Measurements from ENCODE around the gene SGTB. TPM values are rescaled to one million over a fixed set of nuclear protein-coding genes. Genes with fewer than 3 reads are reported as not detected.

Gene SGTB
- total and polyA plus RNA-seq, 2 donors (not counting 1 experiment from before 2014, with no cell fraction given): 1.8 to 5.5 TPM

GRCh38 chr5:65767565-65767964 lies 45.7 kb upstream of the SGTB start:
- H3K79me2 ChIP-seq (ENCODE audit: control insufficient read depth, insufficient read depth, low read length): no peaks in the 10 kb centered on the region
- no peak overlapping the region for H3K4me3 ChIP-seq (ENCODE audit: control extremely low read depth in 1 of 5, extremely low read depth in 1 of 5, insufficient read depth in 1 of 5, low read depth in 2 of 5, low read length in 4 of 5)
- Mint-ChIP-seq H3K27me3 (no peaks in the 10 kb centered on the region), H3K4me1 (no peaks in the 10 kb centered on the region), H3K9me3 (ENCODE audit: insufficient read depth) (no peaks in the 10 kb centered on the region), H3K4me3 (no peak overlapping the region), H3K27ac (no peak overlapping the region)
- H3K27me3 ChIP-seq (replicated peaks in 1 of 4; ENCODE audit: control extremely low read depth in 1 of 4, control insufficient read depth in 3 of 4, insufficient read depth in 4 of 4, low read length in 3 of 4): no peaks in the 10 kb centered on the region
- DNase-seq (no peak), ATAC-seq (ENCODE audit: low read depth) (no peak)
- H4K20me1 ChIP-seq (ENCODE audit: control insufficient read depth, insufficient read depth, low read length, poor library complexity, severe bottlenecking): no peaks in the 10 kb centered on the region
- whole genome bisulfite sequencing (ENCODE audit: insufficient coverage): 100% methylated on average over 1 of the region's 1 CpG
- H3K9me3 ChIP-seq (ENCODE audit: control extremely low read depth in 1 of 3, control insufficient read depth in 2 of 3, insufficient read depth in 1 of 3, low read length in 2 of 3): peaks cover 0 to 7% (median 0%) of the 10 kb centered on the region in 3 donors
- H3K4me2 ChIP-seq (replicated peaks; ENCODE audit: low read depth, low read length, poor library complexity, severe bottlenecking): no peak overlapping the region
- intact Hi-C loops (cut with micrococcal nuclease): no loop called here
- H3K36me3 ChIP-seq (replicated peaks in 1 of 2; ENCODE audit: control extremely low read depth in 1 of 2, control insufficient read depth in 1 of 2, extremely low read depth in 1 of 2, insufficient read depth in 2 of 2, low read length in 1 of 2): peaks cover 0 to 1% of the 10 kb centered on the region in 2 experiments
- no peak overlapping the region for H3K27ac ChIP-seq (ENCODE audit: low read length in 2 of 2)
- no peaks in the 10 kb centered on the region for H3K4me1 ChIP-seq (ENCODE audit: control insufficient read depth in 2 of 2, insufficient read depth in 2 of 2, low read length in 2 of 2)
- no peak for TF ChIP-seq CTCF (IDR thresholded peaks at IDR 0.05)
- TF ChIP-seq EZH2 (IDR thresholded peaks at IDR 0.05; ENCODE audit: borderline replicate concordance, insufficient read depth, low read depth, low read length, poor library complexity, severe bottlenecking): no peak
- H2AFZ ChIP-seq (ENCODE audit: insufficient read depth, low read depth, low read length, poor library complexity, severe bottlenecking): no peak overlapping the region
- POLR2A ChIA-PET: no interaction called here
- CTCF ChIA-PET: no interaction called here
- H3K9ac ChIP-seq (ENCODE audit: low read length): no peak overlapping the region

- no peaks in the 10 kb centered on the region for H3K79me2 ChIP-seq (ENCODE audit: control insufficient read depth, insufficient read depth, low read length)
- H3K4me1 ChIP-seq (ENCODE audit: control insufficient read depth in 2 of 2, insufficient read depth in 2 of 2, low read length in 2 of 2): no peaks in the 10 kb centered on the region
- peaks cover 0 to 7% (median 0%) of the 10 kb centered on the region in 3 donors for H3K9me3 ChIP-seq (ENCODE audit: control extremely low read depth in 1 of 3, control insufficient read depth in 2 of 3, insufficient read depth in 1 of 3, low read length in 2 of 3)
- intact Hi-C loops (cut with micrococcal nuclease): no loop called here
- DNase-seq: no peak
- H3K4me3 ChIP-seq (ENCODE audit: control extremely low read depth in 1 of 5, extremely low read depth in 1 of 5, insufficient read depth in 1 of 5, low read depth in 2 of 5, low read length in 4 of 5): no peak overlapping the region
- no peak overlapping the region for H2AFZ ChIP-seq (ENCODE audit: insufficient read depth, low read depth, low read length, poor library complexity, severe bottlenecking)
- no peaks in the 10 kb centered on the region for H3K9me3 Mint-ChIP-seq (ENCODE audit: insufficient read depth)
- ChIA-PET POLR2A (no interaction called here), CTCF (no interaction called here)
- ATAC-seq (ENCODE audit: low read depth): no peak
- peaks cover 0 to 1% of the 10 kb centered on the region in 2 experiments for H3K36me3 ChIP-seq (replicated peaks in 1 of 2; ENCODE audit: control extremely low read depth in 1 of 2, control insufficient read depth in 1 of 2, extremely low read depth in 1 of 2, insufficient read depth in 2 of 2, low read length in 1 of 2)
- H3K27me3 Mint-ChIP-seq: no peaks in the 10 kb centered on the region
- no peaks in the 10 kb centered on the region for H3K27me3 ChIP-seq (replicated peaks in 1 of 4; ENCODE audit: control extremely low read depth in 1 of 4, control insufficient read depth in 3 of 4, insufficient read depth in 4 of 4, low read length in 3 of 4)
- TF ChIP-seq CTCF (IDR thresholded peaks at IDR 0.05) (no peak), EZH2 (IDR thresholded peaks at IDR 0.05; ENCODE audit: borderline replicate concordance, insufficient read depth, low read depth, low read length, poor library complexity, severe bottlenecking) (no peak)
- H3K4me1 Mint-ChIP-seq: no peaks in the 10 kb centered on the region
- no peak overlapping the region for H3K4me2 ChIP-seq (replicated peaks; ENCODE audit: low read depth, low read length, poor library complexity, severe bottlenecking)
- WGBS (ENCODE audit: insufficient coverage): 94% methylated on average over 1 of the region's 2 CpGs
- no peak overlapping the region for H3K27ac Mint-ChIP-seq
- no peak overlapping the region for H3K9ac ChIP-seq (ENCODE audit: low read length)
- no peak overlapping the region for H3K27ac ChIP-seq (ENCODE audit: low read length in 2 of 2)
- no peaks in the 10 kb centered on the region for H4K20me1 ChIP-seq (ENCODE audit: control insufficient read depth, insufficient read depth, low read length, poor library complexity, severe bottlenecking)
- no peak overlapping the region for H3K4me3 Mint-ChIP-seq
Observed at GRCh38 chr5:65766781-65767180, 44.9 kb upstream of the SGTB start.
